ENCODE measurements around the gene DNAH8. TPM values are rescaled to one million over a fixed set of nuclear protein-coding genes. Genes with fewer than 3 reads are reported as not detected.

The DNAH8 gene
- total RNA-seq, 1 donor from 2014 or later: 1.1 TPM

GRCh38 chr6:38938741-38939140 is 223.6 kb downstream of the DNAH8 start:
- peaks cover 2% of the 10 kb centered on the region for H3K27me3 Mint-ChIP-seq (ENCODE audit: insufficient read depth, low read depth)
- Histone ChIP-seq H3K9ac (no peak overlapping the region), H3K27me3 (no peaks in the 10 kb centered on the region), H4K20me1 (ENCODE audit: low read depth) (no peaks in the 10 kb centered on the region), H2AFZ (replicated peaks) (no peak overlapping the region), H3K4me1 (peaks cover 4% of the 10 kb centered on the region), H3K27ac (no peak overlapping the region), H3K4me2 (no peak overlapping the region), H3K9me3 (ENCODE audit: low read depth) (no peaks in the 10 kb centered on the region), H3K79me2 (ENCODE audit: low read depth) (no peaks in the 10 kb centered on the region), H3K36me3 (no peaks in the 10 kb centered on the region), H3F3A (ENCODE audit: low read depth) (no peaks in the 10 kb centered on the region), H3K4me3 (no peak overlapping the region)
- TF ChIP-seq CTCF (IDR thresholded peaks at IDR 0.05): no peak
- TF ChIP-seq EZH2 (IDR thresholded peaks at IDR 0.05): no peak
- TF ChIP-seq EZH2phosphoT487 (IDR thresholded peaks at IDR 0.05): no peak
- peaks cover 3% of the 10 kb centered on the region for H3K4me1 Mint-ChIP-seq
- H3K36me3 Mint-ChIP-seq: no peaks in the 10 kb centered on the region
- no peak overlapping the region for H3K27ac Mint-ChIP-seq
- no peak for DNase-seq (ENCODE audit: low spot score)
- no peaks in the 10 kb centered on the region for H3K9me3 Mint-ChIP-seq
- no peak overlapping the region for H3K4me3 Mint-ChIP-seq

GRCh38 chr6:38942442-38942841 is 227.3 kb downstream of the DNAH8 start:
- no peaks in the 10 kb centered on the region for H3K79me2 ChIP-seq (ENCODE audit: low read depth)
- DNase-seq (ENCODE audit: low spot score): no peak
- no peaks in the 10 kb centered on the region for H4K20me1 ChIP-seq (ENCODE audit: low read depth)

GRCh38 chr6:38942965-38943364 is 227.9 kb downstream of the DNAH8 start:
- no peak overlapping the region for H2AFZ ChIP-seq (replicated peaks)
- H3K36me3 ChIP-seq: no peaks in the 10 kb centered on the region
- Mint-ChIP-seq H3K27me3 (ENCODE audit: insufficient read depth, low read depth) (peaks cover 6% of the 10 kb centered on the region), H3K4me1 (peaks cover 3% of the 10 kb centered on the region), H3K9me3 (no peaks in the 10 kb centered on the region), H3K4me3 (no peak overlapping the region), H3K27ac (no peak overlapping the region), H3K36me3 (no peaks in the 10 kb centered on the region)
- no peak overlapping the region for H3K9ac ChIP-seq
- H3F3A ChIP-seq (ENCODE audit: low read depth): no peaks in the 10 kb centered on the region
- no peaks in the 10 kb centered on the region for H3K79me2 ChIP-seq (ENCODE audit: low read depth)
- no peaks in the 10 kb centered on the region for H4K20me1 ChIP-seq (ENCODE audit: low read depth)
- no peaks in the 10 kb centered on the region for H3K9me3 ChIP-seq (ENCODE audit: low read depth)
- H3K4me2 ChIP-seq: no peak overlapping the region
- no peak overlapping the region for H3K4me3 ChIP-seq
- DNase-seq (ENCODE audit: low spot score): no peak
- no peak overlapping the region for H3K27ac ChIP-seq
- TF ChIP-seq EZH2 (IDR thresholded peaks at IDR 0.05) (no peak), CTCF (IDR thresholded peaks at IDR 0.05) (no peak), EZH2phosphoT487 (IDR thresholded peaks at IDR 0.05) (no peak)
- H3K27me3 ChIP-seq: no peaks in the 10 kb centered on the region
- peaks cover 9% of the 10 kb centered on the region for H3K4me1 ChIP-seq

More at GRCh38 chr6:38942442-38942841, 227.3 kb downstream of the DNAH8 start:
- no peak overlapping the region for H3K4me3 ChIP-seq
- H3K4me2 ChIP-seq: no peak overlapping the region
- H3K9me3 Mint-ChIP-seq: no peaks in the 10 kb centered on the region
- no peaks in the 10 kb centered on the region for H3K36me3 Mint-ChIP-seq
- TF ChIP-seq CTCF (IDR thresholded peaks at IDR 0.05) (no peak), EZH2 (IDR thresholded peaks at IDR 0.05) (no peak), EZH2phosphoT487 (IDR thresholded peaks at IDR 0.05) (no peak)
- H2AFZ ChIP-seq (replicated peaks): no peak overlapping the region
- H3K4me3 Mint-ChIP-seq: no peak overlapping the region
- H3K9me3 ChIP-seq (ENCODE audit: low read depth): no peaks in the 10 kb centered on the region
- no peak overlapping the region for H3K27ac Mint-ChIP-seq
- no peaks in the 10 kb centered on the region for H3F3A ChIP-seq (ENCODE audit: low read depth)
- H3K27me3 Mint-ChIP-seq (ENCODE audit: insufficient read depth, low read depth): peaks cover 6% of the 10 kb centered on the region
- no peaks in the 10 kb centered on the region for H3K36me3 ChIP-seq
- peaks cover 9% of the 10 kb centered on the region for H3K4me1 ChIP-seq
- no peak overlapping the region for H3K9ac ChIP-seq
- peaks cover 3% of the 10 kb centered on the region for H3K4me1 Mint-ChIP-seq
- H3K27ac ChIP-seq: no peak overlapping the region
- no peaks in the 10 kb centered on the region for H3K27me3 ChIP-seq

Data from neural progenitor cell (in vitro differentiated cells).